Prostate gland (tissue), 2 donors: Measurements from ENCODE around the gene STK17B. TPM values are rescaled to one million over a fixed set of nuclear protein-coding genes. Genes with fewer than 3 reads are reported as not detected.

Source experiments
- DNase-seq: peaks from one replicate; pipeline ENCODE4 v3.0.0-alpha.2; 2019; ENCODE audit warnings: low spot score
- H3K27ac ChIP-seq, 2 donors: fragments of 200-600 bp; sonication (generic); 2 replicates each; pipeline ENCODE4 v1.5.1; 2017 to 2019
- H3K27me3 ChIP-seq: fragments of 200-600 bp; sonication (generic); replicated peaks from 2 replicates; pipeline ENCODE4 v1.5.1; 2019; ENCODE audit not compliant: insufficient read depth
- H3K36me3 ChIP-seq, 2 donors: fragments of 200-600 bp; sonication (generic); 1 replicate in 1 of 2; 2 replicates in 1 of 2; pipeline versions ENCODE4 v1.5.1 to v1.8.1; 2017 to 2019
- H3K4me1 ChIP-seq: fragments of 200-600 bp; sonication (generic); replicated peaks from 2 replicates; pipeline ENCODE4 v1.5.1; 2019
- H3K4me3 ChIP-seq, 2 donors: fragments of 200-600 bp; sonication (generic); 2 replicates each; pipeline ENCODE4 v1.5.1; 2017 to 2019
- H3K9me3 ChIP-seq: fragments of 200-600 bp; sonication (generic); 2 replicates; pipeline ENCODE4 v1.5.1; 2017
- CTCF ChIP-seq, 4 experiments: fragments of 200-600 bp in 2 of 4; fragments of 450-650 bp in 2 of 4; sonication (generic) in 2 of 4; IDR thresholded peaks; 1 replicate in 3 of 4; 2 replicates in 1 of 4; pipeline ENCODE4 v1.5.1; 2016 to 2019; ENCODE audit warnings: antibody characterized with exemption in 4 of 4, mild to moderate bottlenecking in 2 of 4, moderate library complexity in 2 of 4
- POLR2A ChIP-seq: fragments of 450-650 bp; IDR thresholded peaks from one replicate; pipeline ENCODE4 v1.6.1; 2016; ENCODE audit warnings: antibody characterized with exemption, mild to moderate bottlenecking
- POLR2AphosphoS5 ChIP-seq: sonication (generic); formaldehyde crosslinking; IDR thresholded peaks from one replicate; pipeline ENCODE4 v1.6.1; 2017; ENCODE audit warnings: antibody characterized with exemption
- WGBS: methylation state at CpG from one replicate; pipeline ENCODE4 v1.1.5; 2018; 5-methylcytosine and 5-hydroxymethylcytosine counted together
- intact Hi-C: fragments of 100-400 bp; cut with DNase I; formaldehyde crosslinking; loops from one replicate; pipeline ENCODE4 v1.14.2; 2022
- total RNA-seq, 2 donors: library from RNA; depleted of rRNA; stranded (reverse); fragments of >200 nt; gene quantifications; one replicate each; pipeline ENCODE4 v1.1.0, GENCODE V29; 2016

Gene STK17B
- total RNA-seq, 2 donors from 2014 or later = 24.6 to 25.0 TPM

GRCh38 chr2:196153480-196153879, 17.9 kb downstream of the STK17B start:
- TF ChIP-seq POLR2A (no peak), CTCF (IDR thresholded peaks at IDR 0.05) (no peak), POLR2AphosphoS5 (no peak)
- H3K36me3 ChIP-seq = no peaks in the 10 kb centered on the region
- no peaks in the 10 kb centered on the region for H3K4me1 ChIP-seq
- no peak for DNase-seq
- no peak overlapping the region for H3K27ac ChIP-seq
- WGBS = 95% methylated on average over 2 of the region's 2 CpGs
- no peak overlapping the region for H3K4me3 ChIP-seq
- intact Hi-C loops = no loop called here
- no peaks in the 10 kb centered on the region for H3K27me3 ChIP-seq
- no peaks in the 10 kb centered on the region for H3K9me3 ChIP-seq

GRCh38 chr2:196149948-196150347, 21.4 kb downstream of the STK17B start:
- no peak overlapping the region for H3K4me3 ChIP-seq
- H3K27me3 ChIP-seq = no peaks in the 10 kb centered on the region
- WGBS = 72% methylated on average over 3 of the region's 3 CpGs
- DNase-seq = no peak
- H3K4me1 ChIP-seq = no peaks in the 10 kb centered on the region
- H3K27ac ChIP-seq = no peak overlapping the region
- H3K9me3 ChIP-seq = no peaks in the 10 kb centered on the region
- TF ChIP-seq POLR2A = no peak
- TF ChIP-seq POLR2AphosphoS5 = no peak
- no peak for TF ChIP-seq CTCF (IDR thresholded peaks at IDR 0.05)
- H3K36me3 ChIP-seq = no peaks in the 10 kb centered on the region
- intact Hi-C loops = no loop called here

GRCh38 chr2:196148736-196149135, 22.6 kb downstream of the STK17B start:
- 84% methylated on average over 2 of the region's 2 CpGs for WGBS
- no peaks in the 10 kb centered on the region for H3K4me1 ChIP-seq
- DNase-seq = no peak
- intact Hi-C loops = no loop called here
- no peak for TF ChIP-seq CTCF (IDR thresholded peaks at IDR 0.05)
- no peak for TF ChIP-seq POLR2AphosphoS5
- no peak for TF ChIP-seq POLR2A
- H3K27ac ChIP-seq = no peak overlapping the region
- H3K9me3 ChIP-seq = no peaks in the 10 kb centered on the region
- H3K4me3 ChIP-seq = no peak overlapping the region
- no peaks in the 10 kb centered on the region for H3K27me3 ChIP-seq
- H3K36me3 ChIP-seq = no peaks in the 10 kb centered on the region

GRCh38 chr2:196145256-196145655, 26.1 kb downstream of the STK17B start:
- H3K27ac ChIP-seq = no peak overlapping the region
- no peak for TF ChIP-seq CTCF (IDR thresholded peaks at IDR 0.05)
- no peak for TF ChIP-seq POLR2AphosphoS5
- no peak for TF ChIP-seq POLR2A
- intact Hi-C loops = no loop called here
- no peaks in the 10 kb centered on the region for H3K27me3 ChIP-seq
- no peak overlapping the region for H3K4me3 ChIP-seq
- H3K9me3 ChIP-seq = no peaks in the 10 kb centered on the region
- no peaks in the 10 kb centered on the region for H3K36me3 ChIP-seq
- 87% methylated on average over 2 of the region's 2 CpGs for WGBS
- DNase-seq = no peak
- no peaks in the 10 kb centered on the region for H3K4me1 ChIP-seq

GRCh38 chr2:196144513-196145126, 26.8 kb downstream of the STK17B start:
- intact Hi-C loops = no loop called here
- no peak for DNase-seq
- H3K27ac ChIP-seq = no peak overlapping the region
- H3K4me3 ChIP-seq = no peak overlapping the region
- TF ChIP-seq CTCF (IDR thresholded peaks at IDR 0.05) (no peak), POLR2AphosphoS5 (no peak), POLR2A (no peak)
- no peaks in the 10 kb centered on the region for H3K4me1 ChIP-seq
- 90% methylated on average over 5 of the region's 5 CpGs for WGBS
- H3K27me3 ChIP-seq = no peaks in the 10 kb centered on the region
- H3K9me3 ChIP-seq = no peaks in the 10 kb centered on the region
- H3K36me3 ChIP-seq = no peaks in the 10 kb centered on the region
